ENCODE measurements around the gene NGB. TPM values are rescaled to one million over a fixed set of nuclear protein-coding genes. Genes with fewer than 3 reads are reported as not detected.

The NGB gene
- total and polyA plus RNA-seq, 2 of the 8 experiments (the other 6 are each of a cell fraction or from before 2014, with no cell fraction given), result 0.30 to 0.60 TPM

DNA sequence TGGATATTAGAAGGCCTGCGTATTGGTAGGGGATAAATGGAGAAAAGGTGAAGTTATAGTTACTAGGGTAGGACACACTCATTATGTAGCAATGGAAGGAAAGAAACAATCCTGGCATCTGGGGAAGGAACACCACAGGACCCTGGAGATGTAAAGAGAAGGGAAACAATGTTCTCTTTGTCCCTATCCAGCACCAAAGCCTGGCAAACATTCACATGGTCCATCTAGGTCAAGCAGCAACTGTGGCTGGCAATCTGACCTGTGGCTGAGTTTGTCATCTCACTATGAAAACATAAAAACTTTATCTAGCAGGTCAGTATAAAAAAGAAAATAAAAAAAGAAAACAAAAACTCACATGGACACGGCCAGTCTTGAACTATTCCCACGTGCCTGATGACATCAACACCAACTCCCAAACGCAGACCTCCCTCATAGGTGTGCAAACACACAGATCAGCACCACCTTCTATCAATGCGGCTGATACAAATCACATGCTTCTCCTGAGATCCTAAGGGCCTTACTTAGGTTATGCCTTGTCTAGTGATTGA, 47.1 kb upstream of the NGB start:
- Histone ChIP-seq H3K9me3 (ENCODE audit: insufficient read depth in 2 of 2, low read depth in 1 of 2, low read length in 1 of 2) (no peaks in the 10 kb centered on the region), H3K4me3 (ENCODE audit: extremely low read depth in 1 of 4, insufficient read depth in 2 of 4, low read depth in 3 of 4, low read length in 4 of 4) (no peak overlapping the region), H3K36me3 (ENCODE audit: control insufficient read depth in 2 of 4, insufficient read depth in 4 of 4, low read length in 3 of 4) (no peaks in the 10 kb centered on the region), H2AFZ (ENCODE audit: low read length) (no peak overlapping the region), H3K56ac (replicated peaks; ENCODE audit: insufficient read length, low read depth, low read length) (no peak overlapping the region), H3K4me2 (ENCODE audit: insufficient read depth in 1 of 2, low read depth in 2 of 2, low read length in 2 of 2) (no peak overlapping the region), H2BK12ac (ENCODE audit: low read depth, low read length) (no peak overlapping the region), H4K5ac (ENCODE audit: insufficient read length, low read depth, low read length) (no peak overlapping the region), H2BK20ac (ENCODE audit: low read length) (no peak overlapping the region), H3K4me1 (replicated peaks in 1 of 4; ENCODE audit: control insufficient read depth in 3 of 4, insufficient read depth in 4 of 4, low read length in 3 of 4) (peaks cover 11 to 25% (median 17%) of the 10 kb centered on the region in 4 experiments; a peak in 6 of 7 replicates), H3K9ac (replicated peaks in 1 of 4; ENCODE audit: extremely low read depth in 1 of 4, low read depth in 3 of 4, low read length in 3 of 4) (peak overlapping the region in 1 of 4 experiments; percentile 37; a peak in 2 of 7 replicates), H3K27ac (ENCODE audit: low read depth, low read length) (no peak overlapping the region), H4K20me1 (replicated peaks in 1 of 2; ENCODE audit: control insufficient read depth in 1 of 2, insufficient read depth in 2 of 2, low read length in 2 of 2) (peaks cover 0 to 2% of the 10 kb centered on the region in 2 experiments), H4K91ac (replicated peaks; ENCODE audit: insufficient read length, low read length) (no peak overlapping the region), H3K18ac (ENCODE audit: extremely low read depth, low read length) (no peak overlapping the region), H3K79me1 (ENCODE audit: low read depth, low read length) (peaks cover 13% of the 10 kb centered on the region), H3K27me3 (replicated peaks in 1 of 4; ENCODE audit: control insufficient read depth in 3 of 4, extremely low read depth in 1 of 4, insufficient read depth in 3 of 4, low read length in 3 of 4) (no peaks in the 10 kb centered on the region), H2AK5ac (ENCODE audit: low read depth, low read length) (no peak overlapping the region), H2BK5ac (ENCODE audit: low read depth, low read length) (no peak overlapping the region), H4K8ac (ENCODE audit: extremely low read depth, insufficient read depth, low read length) (no peak overlapping the region), H3K23me2 (ENCODE audit: low read depth, low read length) (peaks cover 5% of the 10 kb centered on the region), H2BK15ac (ENCODE audit: low read length) (no peak overlapping the region), H2BK120ac (replicated peaks; ENCODE audit: low read depth, low read length) (no peak overlapping the region), H3K23ac (ENCODE audit: insufficient read length) (no peak overlapping the region), H3K4ac (replicated peaks; ENCODE audit: insufficient read length, low read depth, low read length) (no peak overlapping the region), H3K79me2 (ENCODE audit: control insufficient read depth in 1 of 2, insufficient read depth in 2 of 2, low read length in 2 of 2) (peaks cover 6 to 49% of the 10 kb centered on the region in 2 experiments), H3K14ac (ENCODE audit: insufficient read length) (no peak overlapping the region)
- WGBS, 2 experiments (ENCODE audit: extremely low coverage in 1 of 2, insufficient coverage in 1 of 2, insufficient read length in 1 of 2, insufficient replicate concordance in 2 of 2, low coverage in 1 of 2, low lambda C conversion rate in 2 of 2, missing lambda C conversion rate in 1 of 2), result 88% methylated on average over 5 of the region's 5 CpGs; no CpG with 5 or more reads in 1 of the 2 experiments
- POLR2A ChIA-PET (ENCODE audit: partially characterized antibody), result no interaction called here
- FAIRE-seq, result no peak
- no peak for DNase-seq (ENCODE audit: low read depth in 1 of 2, low spot score in 2 of 2)
- no peak for TF ChIP-seq NRF1 (IDR thresholded peaks at IDR 0.05; ENCODE audit: low read depth, low read length)
- CTCF ChIA-PET (ENCODE audit: partially characterized antibody), result interaction anchor here (0.9 to 2.5 kb wide), 2 partner anchors 9 to 17 kb away, joined by 4 to 10 read pairs; no protein-coding TSS in a partner anchor

Data from H1 (cell line).